GM12878 (cell line): ENCODE data around the gene ZNF469. TPM values are rescaled to one million over a fixed set of nuclear protein-coding genes. Genes with fewer than 3 reads are reported as not detected.

Experiments
- ATAC-seq: fragments of 200-7000 bp; cut with Tn5 transposase; 3 replicates; pipeline ENCODE4 v1.9.1; 2020; ENCODE audit warnings: mild to moderate bottlenecking, moderate library complexity
- BruUV-seq: library from RNA; stranded (reverse); fragments of 400-500 nt; replicated peaks from 2 replicates; lab custom pipeline; 2021; lab: Mats Ljungman, UMichigan
- CTCF ChIA-PET: fragments of 300-600 bp; sonication (Branson Sonifier 250); formaldehyde crosslinking; extraction: SDS; loops from one replicate; lab custom pipeline; 2021; ENCODE audit warnings: inconsistent platforms; lab: Yijun Ruan, JAX
- POLR2A ChIA-PET: fragments of 350-600 bp; formaldehyde crosslinking; extraction: SDS; loops from one replicate; lab custom pipeline; 2021; ENCODE audit warnings: inconsistent platforms; lab: Charles Lee
- RAD21 ChIA-PET: fragments of 300-600 bp; sonication (Branson Sonifier 250); formaldehyde crosslinking; loops from one replicate; lab custom pipeline; 2023; ENCODE audit warnings: antibody characterized with exemption; ENCODE audit not compliant: unreplicated experiment; lab: Charles Lee
- SMC1A ChIA-PET: fragments of 300-600 bp; sonication (Branson Sonifier 250); formaldehyde crosslinking; loops from one replicate; lab custom pipeline; 2023; ENCODE audit not compliant: unreplicated experiment, uncharacterized antibody; lab: Charles Lee
- DNase-seq: peaks from one replicate; pipeline ENCODE4 v3.0.0-alpha.2; 2011; ENCODE audit warnings: low read depth, low spot score
- FAIRE-seq: peaks from 3 replicates; lab custom pipeline; 2011; peaks lifted over from hg19 to GRCh38; lab: Jason Lieb, UNC
- H2AFZ ChIP-seq: 2 replicates; pipeline ENCODE4 v1.6.0; 2011; ENCODE audit warnings: low read depth, low read length, control low read depth; ENCODE audit not compliant: control insufficient read depth
- H3K27ac ChIP-seq: 2 replicates; pipeline ENCODE4 v1.5.1; 2011; ENCODE audit warnings: control low read depth; ENCODE audit not compliant: control insufficient read depth, insufficient read depth
- H3K27me3 ChIP-seq, 2 experiments: replicated peaks in 1 of 2; 2 replicates each; pipeline versions ENCODE4 v1.6.0 to v1.6.1; 2011; ENCODE audit warnings: low read length in 1 of 2; ENCODE audit not compliant: control insufficient read depth in 2 of 2, insufficient read depth in 2 of 2
- H3K36me3 ChIP-seq, 2 experiments: 2 replicates each; pipeline ENCODE4 v1.5.1; 2011; ENCODE audit warnings: low read length in 1 of 2; ENCODE audit not compliant: control insufficient read depth in 2 of 2, insufficient read depth in 2 of 2
- H3K4me1 ChIP-seq: 2 replicates; pipeline ENCODE4 v1.6.1; 2011; ENCODE audit warnings: mild to moderate bottlenecking, low read length, moderate library complexity, mixed read lengths; ENCODE audit not compliant: control insufficient read depth, insufficient read depth
- H3K4me2 ChIP-seq: 2 replicates; pipeline ENCODE4 v1.6.0; 2011; ENCODE audit warnings: control low read depth; ENCODE audit not compliant: control insufficient read depth, insufficient read depth
- H3K4me3 ChIP-seq: fragments of 200-600 bp; sonication (generic); 2 replicates; pipeline ENCODE4 v1.5.1; 2016
- H3K79me2 ChIP-seq: 2 replicates; pipeline ENCODE4 v1.6.0; 2011; ENCODE audit warnings: low read length; ENCODE audit not compliant: control insufficient read depth, insufficient read depth
- H3K9ac ChIP-seq: 2 replicates; pipeline ENCODE4 v1.8.0; 2011; ENCODE audit warnings: low read length, control low read depth, mixed read lengths; ENCODE audit not compliant: control insufficient read depth, insufficient read depth
- H3K9me3 ChIP-seq: replicated peaks from 3 replicates; pipeline ENCODE4 v1.5.1; 2011; ENCODE audit warnings: mild to moderate bottlenecking, low read length; ENCODE audit not compliant: control insufficient read depth, insufficient read depth
- H4K20me1 ChIP-seq: 2 replicates; pipeline ENCODE4 v1.6.0; 2011; ENCODE audit not compliant: control insufficient read depth, insufficient read depth
- BCL11A ChIP-seq: IDR thresholded peaks from 2 replicates; pipeline ENCODE4 v1.6.1; 2011; ENCODE audit warnings: low read depth, low read length
- CBX3 ChIP-seq: fragments of 200-600 bp; sonication (generic); IDR thresholded peaks from 2 replicates; pipeline ENCODE4 v1.6.1; 2016; ENCODE audit warnings: low read depth, borderline replicate concordance
- EGR1 ChIP-seq, 2 experiments: IDR thresholded peaks; 1 replicate in 1 of 2; 2 replicates in 1 of 2; pipeline ENCODE4 v1.6.1; 2011 to 2012; ENCODE audit warnings: low read depth in 2 of 2, low read length in 2 of 2, borderline replicate concordance in 1 of 2, mild to moderate bottlenecking in 1 of 2, moderate library complexity in 1 of 2
- HDGF ChIP-seq: fragments of 450-650 bp; IDR thresholded peaks from 2 replicates; pipeline ENCODE4 v1.6.1; 2016; ENCODE audit warnings: antibody characterized with exemption
- IKZF1 ChIP-seq: fragments of 450-650 bp; conservative IDR thresholded peaks from 2 replicates; pipeline ENCODE4 v1.6.1; 2017; ENCODE audit warnings: antibody characterized with exemption, mild to moderate bottlenecking
- NFXL1 ChIP-seq: fragments of 450-650 bp; IDR thresholded peaks from 2 replicates; pipeline ENCODE4 v1.6.1; 2017; ENCODE audit warnings: antibody characterized with exemption, mild to moderate bottlenecking, borderline replicate concordance
- NR2F1 ChIP-seq: fragments of 450-650 bp; conservative IDR thresholded peaks from 2 replicates; pipeline ENCODE4 v1.6.1; 2017; ENCODE audit warnings: mild to moderate bottlenecking
- PAX5 ChIP-seq: IDR thresholded peaks from 2 replicates; pipeline ENCODE4 v1.6.1; 2011; ENCODE audit warnings: low read depth, low read length, borderline replicate concordance
- RB1 ChIP-seq: fragments of 450-650 bp; formaldehyde crosslinking; IDR thresholded peaks from 2 replicates; pipeline ENCODE4 v1.6.1; 2017; ENCODE audit warnings: mild to moderate bottlenecking, borderline replicate concordance
- RELA ChIP-seq: fragments of 450-650 bp; IDR thresholded peaks from 2 replicates; pipeline ENCODE4 v1.8.0; 2014; ENCODE audit warnings: borderline replicate concordance; ENCODE audit not compliant: partially characterized antibody
- SRF ChIP-seq, 2 experiments: IDR thresholded peaks; 2 replicates each; pipeline ENCODE4 v1.6.1; 2011; ENCODE audit warnings: low read depth in 2 of 2, low read length in 2 of 2, mild to moderate bottlenecking in 1 of 2, moderate library complexity in 1 of 2
- SUZ12 ChIP-seq: fragments of 200-600 bp; sonication (generic); IDR thresholded peaks from one replicate; pipeline ENCODE4 v1.6.1; 2018; ENCODE audit warnings: antibody characterized with exemption, mild to moderate bottlenecking; ENCODE audit not compliant: unreplicated experiment
- TARDBP ChIP-seq: IDR thresholded peaks from 2 replicates; pipeline ENCODE4 v1.6.1; 2016; ENCODE audit warnings: borderline replicate concordance
- YBX1 ChIP-seq: fragments of 450-650 bp; IDR thresholded peaks from 2 replicates; pipeline ENCODE4 v1.6.1; 2016; ENCODE audit warnings: antibody characterized with exemption
- ZNF207 ChIP-seq: fragments of 450-650 bp; IDR thresholded peaks from 2 replicates; pipeline ENCODE4 v1.6.1; 2014; ENCODE audit warnings: antibody characterized with exemption, mild to moderate bottlenecking, borderline replicate concordance
- WGBS: methylation state at CpG from one replicate; pipeline ENCODE4 v1.1.6; 2016; ENCODE audit warnings: low lambda C conversion rate; ENCODE audit not compliant: insufficient replicate concordance, insufficient coverage; ENCODE audit errors: missing lambda C conversion rate; 5-methylcytosine and 5-hydroxymethylcytosine counted together
- in situ Hi-C: fragments of 300-500 bp; cut with MboI; formaldehyde crosslinking; loops from 9 replicates; pipeline ENCODE4 v1.14.3; 2018; ENCODE audit warnings: mixed read lengths
- intact Hi-C: fragments of 100-400 bp; cut with micrococcal nuclease; formaldehyde crosslinking; loops from one replicate; pipeline ENCODE4 v1.14.2; 2022; ENCODE audit not compliant: unreplicated experiment
- polyA plus RNA-seq, 11 experiments: library from polyadenylated mRNA; depleted of rRNA in 4 of 11; unstranded in 6 of 11; stranded (reverse) in 5 of 11; fragments of >200 nt; fragmentation: Nextera tagmentation in 4 of 11; fragmentation: Illumina TruSeq in 1 of 11; extraction: Ambion mirVana in 4 of 11; extraction: Trizol in 1 of 11; gene quantifications; 1 replicate in 1 of 11; 2 replicates in 10 of 11; pipeline versions ENCODE4 v1.2.1 to v1.2.3, GENCODE V29; 2011 to 2016; ENCODE audit warnings: inconsistent platforms in 2 of 11, missing spikeins in 2 of 11, low read depth in 1 of 11
- total RNA-seq, 4 experiments: library from RNA; depleted of rRNA in 3 of 4; stranded (reverse); fragments of >200 nt in 3 of 4; fragmentation: Illumina TruSeq in 1 of 4; extraction: Trizol in 1 of 4; gene quantifications; 2 replicates each; pipeline versions ENCODE4 v1.2.1 to v1.2.3, GENCODE V29; 2013 to 2021
- TF ChIP-seq, protein P1 (sequence below): fragments of 450-650 bp; IDR thresholded peaks from 2 replicates; pipeline ENCODE4 v1.6.1; 2016; ENCODE audit warnings: mild to moderate bottlenecking, moderate library complexity, borderline replicate concordance

ZNF469 gene
- total and polyA plus RNA-seq, 10 of the 15 experiments (the other 5 are each of a cell fraction or from before 2014, with no cell fraction given) = 0.01 to 0.21 (median 0.04) TPM; not detected in 3

DNA sequence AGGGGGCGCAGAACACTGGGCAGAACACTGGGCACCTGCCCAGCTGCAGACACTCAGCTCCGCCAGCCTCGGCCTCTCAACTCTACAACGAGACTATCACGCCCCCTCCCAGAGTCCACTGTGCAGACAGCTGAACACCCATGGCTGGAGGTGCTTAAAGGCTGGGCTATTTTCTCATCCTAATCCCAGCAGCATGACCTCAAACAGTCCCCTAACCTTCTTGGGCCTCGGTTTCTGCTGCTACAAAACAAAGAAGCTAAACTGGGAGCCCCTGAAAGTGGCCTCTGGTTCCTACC, 27.7 kb upstream of the ZNF469 start (continued):
- TF ChIP-seq YBX1 (no peak), RELA (no peak), IKZF1 (no peak)

DNA sequence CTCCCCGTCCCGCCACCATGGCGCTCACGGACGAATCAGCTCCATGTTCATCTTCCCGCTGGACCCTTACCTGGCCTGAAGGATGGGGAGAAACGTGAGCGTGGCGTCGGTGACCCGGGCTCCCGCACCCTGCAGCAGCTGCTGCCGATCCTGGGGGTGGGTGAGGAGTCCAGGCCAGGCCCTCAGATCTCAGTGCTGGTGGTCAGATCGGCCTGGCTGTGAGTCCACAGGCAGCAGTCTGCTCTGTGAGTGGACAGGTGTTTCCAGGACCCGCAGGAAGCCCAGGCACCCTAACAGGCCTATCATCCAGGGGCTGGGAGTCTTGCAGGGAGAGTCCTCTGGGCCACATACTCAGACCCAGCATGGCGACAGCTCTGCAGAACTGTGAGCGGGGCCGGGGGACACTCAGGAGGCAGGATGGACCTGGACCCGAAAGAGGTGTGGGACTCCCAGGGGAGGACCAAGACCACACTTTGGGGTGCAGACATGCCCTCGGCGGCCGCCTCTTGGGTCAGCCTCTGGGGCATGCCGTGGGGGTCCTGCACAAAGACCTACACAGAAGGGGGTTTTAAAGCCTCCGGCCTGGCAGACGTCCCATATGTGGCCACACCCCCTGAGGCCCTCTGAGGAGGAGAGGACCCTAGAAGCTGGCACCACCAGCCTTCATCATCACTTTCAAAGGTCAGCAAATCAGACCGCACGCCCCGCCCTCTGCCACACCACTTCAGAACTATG, 27.2 kb upstream of the ZNF469 start:
- Histone ChIP-seq H3K4me2 (no peak overlapping the region), H2AFZ (no peak overlapping the region), H3K79me2 (no peaks in the 10 kb centered on the region), H3K36me3 (no peaks in the 10 kb centered on the region)
- BruUV-seq = no TSS peak
- TF ChIP-seq NR2F1 (no peak), SRF (IDR thresholded peaks at IDR 0.05; ENCODE audit: low read depth in 2 of 2, low read length in 2 of 2) (no peak), EGR1 (IDR thresholded peaks at IDR 0.05; ENCODE audit: borderline replicate concordance in 1 of 2, low read depth in 2 of 2, low read length in 2 of 2) (no peak), HDGF (no peak), NFXL1 (no peak), PAX5 (no peak), CBX3 (no peak), RELA (no peak), BCL11A (no peak), SUZ12 (no peak), ZNF207 (no peak), RB1 (no peak), TARDBP (no peak)
- TF ChIP-seq, protein P1, sequence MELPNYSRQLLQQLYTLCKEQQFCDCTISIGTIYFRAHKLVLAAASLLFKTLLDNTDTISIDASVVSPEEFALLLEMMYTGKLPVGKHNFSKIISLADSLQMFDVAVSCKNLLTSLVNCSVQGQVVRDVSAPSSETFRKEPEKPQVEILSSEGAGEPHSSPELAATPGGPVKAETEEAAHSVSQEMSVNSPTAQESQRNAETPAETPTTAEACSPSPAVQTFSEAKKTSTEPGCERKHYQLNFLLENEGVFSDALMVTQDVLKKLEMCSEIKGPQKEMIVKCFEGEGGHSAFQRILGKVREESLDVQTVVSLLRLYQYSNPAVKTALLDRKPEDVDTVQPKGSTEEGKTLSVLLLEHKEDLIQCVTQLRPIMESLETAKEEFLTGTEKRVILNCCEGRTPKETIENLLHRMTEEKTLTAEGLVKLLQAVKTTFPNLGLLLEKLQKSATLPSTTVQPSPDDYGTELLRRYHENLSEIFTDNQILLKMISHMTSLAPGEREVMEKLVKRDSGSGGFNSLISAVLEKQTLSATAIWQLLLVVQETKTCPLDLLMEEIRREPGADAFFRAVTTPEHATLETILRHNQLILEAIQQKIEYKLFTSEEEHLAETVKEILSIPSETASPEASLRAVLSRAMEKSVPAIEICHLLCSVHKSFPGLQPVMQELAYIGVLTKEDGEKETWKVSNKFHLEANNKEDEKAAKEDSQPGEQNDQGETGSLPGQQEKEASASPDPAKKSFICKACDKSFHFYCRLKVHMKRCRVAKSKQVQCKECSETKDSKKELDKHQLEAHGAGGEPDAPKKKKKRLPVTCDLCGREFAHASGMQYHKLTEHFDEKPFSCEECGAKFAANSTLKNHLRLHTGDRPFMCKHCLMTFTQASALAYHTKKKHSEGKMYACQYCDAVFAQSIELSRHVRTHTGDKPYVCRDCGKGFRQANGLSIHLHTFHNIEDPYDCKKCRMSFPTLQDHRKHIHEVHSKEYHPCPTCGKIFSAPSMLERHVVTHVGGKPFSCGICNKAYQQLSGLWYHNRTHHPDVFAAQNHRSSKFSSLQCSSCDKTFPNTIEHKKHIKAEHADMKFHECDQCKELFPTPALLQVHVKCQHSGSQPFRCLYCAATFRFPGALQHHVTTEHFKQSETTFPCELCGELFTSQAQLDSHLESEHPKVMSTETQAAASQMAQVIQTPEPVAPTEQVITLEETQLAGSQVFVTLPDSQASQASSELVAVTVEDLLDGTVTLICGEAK = no peak
- TF ChIP-seq, all 136 proteins: peak for 0
- no peak overlapping the region for H3K9ac ChIP-seq
- H3K4me3 ChIP-seq = no peak overlapping the region
- H4K20me1 ChIP-seq = no peaks in the 10 kb centered on the region
- DNase-seq (no peak), ATAC-seq (no peak), FAIRE-seq (no peak)
- intact Hi-C loops = no loop called here
- in situ Hi-C loops = no loop called here
- no peaks in the 10 kb centered on the region for H3K4me1 ChIP-seq
- no peaks in the 10 kb centered on the region; a peak in 1 of 4 replicates for H3K27me3 ChIP-seq
- H3K9me3 ChIP-seq = no peaks in the 10 kb centered on the region
- WGBS = 37% methylated on average over 28 of the region's 28 CpGs
- POLR2A ChIA-PET = no interaction called here
- SMC1A ChIA-PET = no interaction called here
- no peak overlapping the region for H3K27ac ChIP-seq
- RAD21 ChIA-PET = no interaction called here
- CTCF ChIA-PET = no interaction called here
